Neural cell (in vitro differentiated cells): Measurements from ENCODE around the gene FAM193A. TPM values are rescaled to one million over a fixed set of nuclear protein-coding genes. Genes with fewer than 3 reads are reported as not detected.

Experiments used
- H2AFZ ChIP-seq: fragments of 200-600, 300-800 bp; sonication (generic), shearing (Covaris generic); 2 replicates; pipeline ENCODE4 v1.6.0; 2014; ENCODE audit warnings: low read depth, mild to moderate bottlenecking, antibody characterized with exemption, low read length, moderate library complexity
- H3F3A ChIP-seq: fragments of 200-600 bp; shearing (Covaris generic); 2 replicates; pipeline ENCODE4 v1.6.1; 2016; ENCODE audit warnings: mild to moderate bottlenecking, moderate library complexity, mixed read lengths, antibody characterized with exemption, low read length; ENCODE audit not compliant: insufficient read depth, poor library complexity, severe bottlenecking
- H3K27ac ChIP-seq: fragments of 200-600, 300-800 bp; sonication (generic), shearing (Covaris generic); 2 replicates; pipeline ENCODE4 v1.5.1; 2014; ENCODE audit warnings: mild to moderate bottlenecking, low read length, moderate library complexity
- H3K27me3 ChIP-seq: fragments of 300-800, 200-600 bp; sonication (generic), shearing (Covaris generic); 2 replicates; pipeline ENCODE4 v1.6.0; 2014; ENCODE audit warnings: mild to moderate bottlenecking, low read depth, low read length, moderate library complexity; ENCODE audit not compliant: insufficient read depth
- H3K36me3 ChIP-seq: fragments of 300-800, 200-600 bp; sonication (generic), shearing (Covaris generic); 2 replicates; pipeline ENCODE4 v1.5.1; 2014; ENCODE audit warnings: mild to moderate bottlenecking, antibody characterized with exemption, low read length, moderate library complexity; ENCODE audit not compliant: insufficient read depth
- H3K4me2 ChIP-seq: fragments of 300-800, 200-600 bp; sonication (generic), shearing (Covaris generic); 2 replicates; pipeline ENCODE4 v1.6.0; 2014; ENCODE audit warnings: mild to moderate bottlenecking, low read length
- H3K4me3 ChIP-seq: fragments of 300-800, 200-600 bp; sonication (generic), shearing (Covaris generic); 2 replicates; pipeline ENCODE4 v1.5.1; 2014; ENCODE audit warnings: mild to moderate bottlenecking, low read length, moderate library complexity
- H3K79me2 ChIP-seq: fragments of 200-600 bp; shearing (Covaris generic); replicated peaks from 2 replicates; pipeline ENCODE4 v1.6.0; 2014; ENCODE audit warnings: mild to moderate bottlenecking, low read length, moderate library complexity; ENCODE audit not compliant: insufficient read depth
- H3K9ac ChIP-seq: fragments of 300-800, 200-600 bp; sonication (generic), shearing (Covaris generic); 2 replicates; pipeline ENCODE4 v1.6.1; 2016; ENCODE audit warnings: mild to moderate bottlenecking, low read length, mixed read lengths
- H3K9me2 ChIP-seq: fragments of 200-600 bp; shearing (Covaris generic); 2 replicates; pipeline ENCODE4 v1.6.1; 2016; ENCODE audit warnings: mild to moderate bottlenecking, low read length, mixed read lengths; ENCODE audit not compliant: insufficient read depth
- H3K9me3 ChIP-seq: fragments of 200-600, 300-800 bp; sonication (generic), shearing (Covaris generic); 2 replicates; pipeline ENCODE4 v1.6.1; 2016; ENCODE audit warnings: mild to moderate bottlenecking, mixed run types, low read length, moderate library complexity, mixed read lengths
- H4K20me1 ChIP-seq: fragments of 200-600 bp; shearing (Covaris generic); 2 replicates; pipeline ENCODE4 v1.6.1; 2016; ENCODE audit warnings: mild to moderate bottlenecking, mixed run types; ENCODE audit not compliant: insufficient read depth
- CTCF ChIP-seq: fragments of 450-650 bp; IDR thresholded peaks from 2 replicates; pipeline ENCODE4 v1.5.1; 2014; ENCODE audit warnings: antibody characterized with exemption, mild to moderate bottlenecking, moderate library complexity; ENCODE audit not compliant: poor library complexity, severe bottlenecking
- EP300 ChIP-seq: fragments of 450-650 bp; conservative IDR thresholded peaks from 2 replicates; pipeline ENCODE4 v1.6.1; 2014; ENCODE audit warnings: antibody characterized with exemption, mild to moderate bottlenecking, moderate library complexity; ENCODE audit not compliant: poor library complexity, severe bottlenecking
- EZH2 ChIP-seq: fragments of 200-600, 300-800 bp; shearing (Covaris generic), sonication (generic); IDR thresholded peaks from 2 replicates; pipeline ENCODE4 v1.6.1; 2014; ENCODE audit warnings: antibody characterized with exemption, low read length, borderline replicate concordance, mild to moderate bottlenecking; ENCODE audit not compliant: insufficient read depth, poor library complexity, severe bottlenecking
- MXI1 ChIP-seq: fragments of 450-650 bp; conservative IDR thresholded peaks from 2 replicates; pipeline ENCODE4 v1.6.1; 2014; ENCODE audit warnings: antibody characterized with exemption, mild to moderate bottlenecking; ENCODE audit not compliant: poor library complexity, severe bottlenecking
- POLR2AphosphoS5 ChIP-seq: IDR thresholded peaks from 2 replicates; pipeline ENCODE4 v1.6.1; 2012
- RAD21 ChIP-seq: fragments of 450-650 bp; conservative IDR thresholded peaks from 2 replicates; pipeline ENCODE4 v1.6.1; 2014; ENCODE audit warnings: antibody characterized with exemption, mild to moderate bottlenecking, moderate library complexity
- REST ChIP-seq: IDR thresholded peaks from 2 replicates; pipeline ENCODE4 v1.6.1; 2012; ENCODE audit warnings: borderline replicate concordance
- SMC3 ChIP-seq: fragments of 450-650 bp; conservative IDR thresholded peaks from 2 replicates; pipeline ENCODE4 v1.6.1; 2014; ENCODE audit warnings: antibody characterized with exemption, mild to moderate bottlenecking, moderate library complexity; ENCODE audit not compliant: poor library complexity
- TAF1 ChIP-seq: IDR thresholded peaks from 2 replicates; pipeline ENCODE4 v1.6.1; 2012; ENCODE audit warnings: low read depth
- polyA plus RNA-seq: library from polyadenylated mRNA; depleted of rRNA; stranded (reverse); fragments of >200 nt; gene quantifications from 2 replicates; pipeline ENCODE4 v1.2.3, GENCODE V29; 2014

Gene FAM193A
- polyA plus RNA-seq, 1 donor from 2014 or later: 11.6 TPM

GRCh38 chr4:2535376-2536192, 863 bp upstream of the FAM193A start:
- Histone ChIP-seq H3K9me2 (no peaks in the 10 kb centered on the region), H3K27ac (peak overlapping the region; percentile 98), H3K4me2 (peak overlapping the region; percentile 23), H3K27me3 (no peaks in the 10 kb centered on the region), H4K20me1 (peaks cover 7% of the 10 kb centered on the region), H2AFZ (peak overlapping the region; percentile 90), H3K79me2 (peaks cover 29% of the 10 kb centered on the region), H3K4me3 (peak overlapping the region; percentile 92), H3F3A (peaks cover 4% of the 10 kb centered on the region), H3K9ac (peak overlapping the region; percentile 99), H3K9me3 (no peaks in the 10 kb centered on the region), H3K36me3 (no peaks in the 10 kb centered on the region)
- TF ChIP-seq TAF1: peak; percentile 79
- peak; percentile 12 for TF ChIP-seq MXI1
- peak; percentile 14 for TF ChIP-seq SMC3
- TF ChIP-seq RAD21: peak; percentile 30
- TF ChIP-seq REST: peak; percentile 16
- TF ChIP-seq EP300: no peak
- no peak for TF ChIP-seq EZH2
- TF ChIP-seq POLR2AphosphoS5: peak; percentile 7
- peak; percentile 50 for TF ChIP-seq CTCF

- Histone ChIP-seq H3K9ac (peak overlapping the region; percentile 95), H3K27ac (peak overlapping the region; percentile 82), H3K4me2 (peak overlapping the region; percentile 92), H3F3A (peaks cover 4% of the 10 kb centered on the region), H2AFZ (no peak overlapping the region), H3K36me3 (no peaks in the 10 kb centered on the region), H3K4me3 (peak overlapping the region; percentile 93), H3K27me3 (no peaks in the 10 kb centered on the region), H3K9me3 (no peaks in the 10 kb centered on the region), H4K20me1 (peaks cover 7% of the 10 kb centered on the region), H3K79me2 (peaks cover 45% of the 10 kb centered on the region), H3K9me2 (no peaks in the 10 kb centered on the region)
- TF ChIP-seq POLR2AphosphoS5 (no peak), EP300 (no peak), REST (peak; percentile 61), EZH2 (no peak), MXI1 (peak; percentile 69), CTCF (no peak), TAF1 (no peak), SMC3 (peak; percentile 25), RAD21 (peak; percentile 34)
Observed at GRCh38 chr4:2537011-2537830, 774 bp downstream of the FAM193A start.
